Raji (cell line): ENCODE data around the gene SHC1.

Experiments
- POLR2A ChIP-seq: IDR thresholded peaks from 2 replicates; pipeline ENCODE4 v1.6.1; 2011; ENCODE audit warnings: low read depth, low read length, control low read depth; ENCODE audit not compliant: insufficient read depth

SHC1 gene

GRCh38 chr1:154992721-154993571 lies 22.4 kb upstream of the SHC1 start:
- TF ChIP-seq POLR2A, result no peak

GRCh38 chr1:154990276-154990675 lies 19.7 kb upstream of the SHC1 start:
- no peak for TF ChIP-seq POLR2A

- TF ChIP-seq POLR2A, result no peak
Measured at GRCh38 chr1:154989195-154989860, 18.8 kb upstream of the SHC1 start.

GRCh38 chr1:154988058-154988954 lies 17.8 kb upstream of the SHC1 start:
- no peak for TF ChIP-seq POLR2A

GRCh38 chr1:154987326-154987725 lies 16.8 kb upstream of the SHC1 start:
- no peak for TF ChIP-seq POLR2A

GRCh38 chr1:154983776-154984466 lies 13.4 kb upstream of the SHC1 start:
- no peak for TF ChIP-seq POLR2A

GRCh38 chr1:154982897-154983648 lies 12.5 kb upstream of the SHC1 start, which contains the start of gene FLAD1:
TSS of gene FLAD1 (plus strand) at chr1:154983344. CDS start at chr1:154983695, 351 bp downstream.
- peak; percentile 71 for TF ChIP-seq POLR2A

GRCh38 chr1:154982341-154982740 lies 11.8 kb upstream of the SHC1 start:
- no peak for TF ChIP-seq POLR2A

GRCh38 chr1:154978360-154978759 lies 7.8 kb upstream of the SHC1 start:
- TF ChIP-seq POLR2A, result no peak

- TF ChIP-seq POLR2A, result no peak
Measured at GRCh38 chr1:154975409-154976059, 5.0 kb upstream of the SHC1 start.

- peak; percentile 76 for TF ChIP-seq POLR2A
Measured at GRCh38 chr1:154974808-154975408, 4.4 kb upstream of the SHC1 start.

GRCh38 chr1:154974102-154974807 lies 3.7 kb upstream of the SHC1 start, which contains the start of gene CKS1B:
TSS of gene CKS1B (plus strand) at chr1:154974681. CDS start at chr1:154974746, 65 bp downstream.
- peak; percentile 84 for TF ChIP-seq POLR2A

- TF ChIP-seq POLR2A, result peak; percentile 54; the same call in 1 of the 2 replicates
Measured at GRCh38 chr1:154973344-154974101, 3.0 kb upstream of the SHC1 start.
